ENCODE data around the gene PCNX3.

PCNX3 gene

DNA sequence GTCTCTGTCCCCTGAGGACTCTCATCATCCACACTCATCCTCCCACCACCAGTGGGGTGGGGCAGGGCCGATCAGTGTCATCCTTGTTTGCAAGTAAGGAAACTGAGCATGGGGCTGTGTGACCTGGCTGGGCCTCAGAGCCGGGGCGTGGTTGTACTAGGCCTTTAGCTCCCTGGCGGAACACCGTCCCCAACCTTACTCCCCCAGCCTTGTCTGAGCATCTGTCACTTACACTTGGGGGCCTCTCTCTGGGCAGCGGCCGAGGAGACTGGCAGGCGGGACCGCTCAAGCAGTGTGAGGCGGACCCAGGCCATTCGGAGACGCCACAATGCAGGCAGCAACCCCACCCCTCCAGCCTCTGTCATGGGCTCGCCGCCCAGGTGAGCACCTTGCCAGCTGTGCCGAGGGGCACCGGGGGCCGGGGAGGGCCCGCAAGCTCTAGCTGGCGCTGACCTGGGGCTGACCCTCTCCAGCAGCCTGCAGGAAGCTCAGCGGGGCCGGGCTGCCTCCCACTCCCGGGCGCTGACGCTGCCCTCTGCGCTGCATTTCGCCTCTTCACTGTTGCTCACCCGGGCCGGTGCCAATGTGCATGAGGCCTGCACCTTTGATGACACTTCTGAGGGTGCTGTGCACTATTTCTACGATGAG lies 3.8 kb downstream of the PCNX3 start:
- Histone ChIP-seq H3K4me3 (ENCODE audit: insufficient read depth, low read depth, low read length) (no peak overlapping the region), H3K4me1 (ENCODE audit: control insufficient read depth, insufficient read depth, low read length) (peaks cover 12% of the 10 kb centered on the region), H3K9me3 (ENCODE audit: control insufficient read depth, low read length) (no peaks in the 10 kb centered on the region), H3K27me3 (ENCODE audit: control insufficient read depth, insufficient read depth, low read length, poor library complexity, severe bottlenecking) (no peaks in the 10 kb centered on the region), H3K36me3 (ENCODE audit: control insufficient read depth, insufficient read depth, low read length) (peaks cover 33% of the 10 kb centered on the region), H3K27ac (ENCODE audit: insufficient read depth, low read depth, low read length, poor library complexity, severe bottlenecking) (no peak overlapping the region)
- 95 to 96% methylated on average over 29 of the region's 29 CpGs for WGBS, 2 experiments

GRCh38 chr11:65620666-65621065 lies 5.1 kb downstream of the PCNX3 start:
- Histone ChIP-seq H3K9me3 (ENCODE audit: control insufficient read depth, low read length) (no peaks in the 10 kb centered on the region), H3K4me3 (ENCODE audit: insufficient read depth, low read depth, low read length) (no peak overlapping the region), H3K27ac (ENCODE audit: insufficient read depth, low read depth, low read length, poor library complexity, severe bottlenecking) (no peak overlapping the region), H3K36me3 (ENCODE audit: control insufficient read depth, insufficient read depth, low read length) (peaks cover 33% of the 10 kb centered on the region), H3K4me1 (ENCODE audit: control insufficient read depth, insufficient read depth, low read length) (peaks cover 12% of the 10 kb centered on the region), H3K27me3 (ENCODE audit: control insufficient read depth, insufficient read depth, low read length, poor library complexity, severe bottlenecking) (no peaks in the 10 kb centered on the region)
- WGBS, 2 experiments, result 92 to 94% methylated on average over 19 of the region's 19 CpGs

- H3K27ac ChIP-seq (ENCODE audit: insufficient read depth, low read depth, low read length, poor library complexity, severe bottlenecking), result no peak overlapping the region
- H3K36me3 ChIP-seq (ENCODE audit: control insufficient read depth, insufficient read depth, low read length), result peaks cover 35% of the 10 kb centered on the region
- no peaks in the 10 kb centered on the region for H3K27me3 ChIP-seq (ENCODE audit: control insufficient read depth, insufficient read depth, low read length, poor library complexity, severe bottlenecking)
- peaks cover 10% of the 10 kb centered on the region for H3K4me1 ChIP-seq (ENCODE audit: control insufficient read depth, insufficient read depth, low read length)
- no peak overlapping the region for H3K4me3 ChIP-seq (ENCODE audit: insufficient read depth, low read depth, low read length)
- no peaks in the 10 kb centered on the region for H3K9me3 ChIP-seq (ENCODE audit: control insufficient read depth, low read length)
- WGBS, 2 experiments, result 95 to 96% methylated on average over 14 of the region's 14 CpGs
These were observed 5.9 kb downstream of the PCNX3 start for GRCh38 chr11:65621460-65621859.

- Histone ChIP-seq H3K27me3 (ENCODE audit: control insufficient read depth, insufficient read depth, low read length, poor library complexity, severe bottlenecking) (no peaks in the 10 kb centered on the region), H3K4me3 (ENCODE audit: insufficient read depth, low read depth, low read length) (no peak overlapping the region), H3K27ac (ENCODE audit: insufficient read depth, low read depth, low read length, poor library complexity, severe bottlenecking) (no peak overlapping the region), H3K4me1 (ENCODE audit: control insufficient read depth, insufficient read depth, low read length) (peaks cover 5% of the 10 kb centered on the region), H3K9me3 (ENCODE audit: control insufficient read depth, low read length) (no peaks in the 10 kb centered on the region), H3K36me3 (ENCODE audit: control insufficient read depth, insufficient read depth, low read length) (peaks cover 41% of the 10 kb centered on the region)
- WGBS, 2 experiments, result 95% methylated on average over 16 of the region's 16 CpGs
These were observed 6.4 kb downstream of the PCNX3 start for GRCh38 chr11:65622011-65622410.

GRCh38 chr11:65623177-65623576 lies 7.6 kb downstream of the PCNX3 start:
- Histone ChIP-seq H3K27ac (ENCODE audit: insufficient read depth, low read depth, low read length, poor library complexity, severe bottlenecking) (no peak overlapping the region), H3K4me3 (ENCODE audit: insufficient read depth, low read depth, low read length) (no peak overlapping the region), H3K27me3 (ENCODE audit: control insufficient read depth, insufficient read depth, low read length, poor library complexity, severe bottlenecking) (no peaks in the 10 kb centered on the region), H3K4me1 (ENCODE audit: control insufficient read depth, insufficient read depth, low read length) (no peaks in the 10 kb centered on the region), H3K9me3 (ENCODE audit: control insufficient read depth, low read length) (no peaks in the 10 kb centered on the region), H3K36me3 (ENCODE audit: control insufficient read depth, insufficient read depth, low read length) (peaks cover 40% of the 10 kb centered on the region)
- 96% methylated on average over 14 of the region's 14 CpGs for WGBS, 2 experiments

GRCh38 chr11:65623852-65624616 lies 8.5 kb downstream of the PCNX3 start:
- WGBS, 2 experiments, result 95 to 96% methylated on average over 24 to 25 of the region's 25 CpGs
- Histone ChIP-seq H3K4me3 (ENCODE audit: insufficient read depth, low read depth, low read length) (no peak overlapping the region), H3K27me3 (ENCODE audit: control insufficient read depth, insufficient read depth, low read length, poor library complexity, severe bottlenecking) (no peaks in the 10 kb centered on the region), H3K9me3 (ENCODE audit: control insufficient read depth, low read length) (no peaks in the 10 kb centered on the region), H3K36me3 (ENCODE audit: control insufficient read depth, insufficient read depth, low read length) (peaks cover 31% of the 10 kb centered on the region), H3K4me1 (ENCODE audit: control insufficient read depth, insufficient read depth, low read length) (no peaks in the 10 kb centered on the region), H3K27ac (ENCODE audit: insufficient read depth, low read depth, low read length, poor library complexity, severe bottlenecking) (no peak overlapping the region)

GRCh38 chr11:65624931-65625627 lies 9.5 kb downstream of the PCNX3 start:
- peaks cover 33% of the 10 kb centered on the region for H3K36me3 ChIP-seq (ENCODE audit: control insufficient read depth, insufficient read depth, low read length)
- H3K27me3 ChIP-seq (ENCODE audit: control insufficient read depth, insufficient read depth, low read length, poor library complexity, severe bottlenecking), result no peaks in the 10 kb centered on the region
- H3K27ac ChIP-seq (ENCODE audit: insufficient read depth, low read depth, low read length, poor library complexity, severe bottlenecking), result no peak overlapping the region
- no peaks in the 10 kb centered on the region for H3K9me3 ChIP-seq (ENCODE audit: control insufficient read depth, low read length)
- no peaks in the 10 kb centered on the region for H3K4me1 ChIP-seq (ENCODE audit: control insufficient read depth, insufficient read depth, low read length)
- no peak overlapping the region for H3K4me3 ChIP-seq (ENCODE audit: insufficient read depth, low read depth, low read length)
- WGBS, 2 experiments, result 94 to 95% methylated on average over 30 of the region's 30 CpGs

DNA sequence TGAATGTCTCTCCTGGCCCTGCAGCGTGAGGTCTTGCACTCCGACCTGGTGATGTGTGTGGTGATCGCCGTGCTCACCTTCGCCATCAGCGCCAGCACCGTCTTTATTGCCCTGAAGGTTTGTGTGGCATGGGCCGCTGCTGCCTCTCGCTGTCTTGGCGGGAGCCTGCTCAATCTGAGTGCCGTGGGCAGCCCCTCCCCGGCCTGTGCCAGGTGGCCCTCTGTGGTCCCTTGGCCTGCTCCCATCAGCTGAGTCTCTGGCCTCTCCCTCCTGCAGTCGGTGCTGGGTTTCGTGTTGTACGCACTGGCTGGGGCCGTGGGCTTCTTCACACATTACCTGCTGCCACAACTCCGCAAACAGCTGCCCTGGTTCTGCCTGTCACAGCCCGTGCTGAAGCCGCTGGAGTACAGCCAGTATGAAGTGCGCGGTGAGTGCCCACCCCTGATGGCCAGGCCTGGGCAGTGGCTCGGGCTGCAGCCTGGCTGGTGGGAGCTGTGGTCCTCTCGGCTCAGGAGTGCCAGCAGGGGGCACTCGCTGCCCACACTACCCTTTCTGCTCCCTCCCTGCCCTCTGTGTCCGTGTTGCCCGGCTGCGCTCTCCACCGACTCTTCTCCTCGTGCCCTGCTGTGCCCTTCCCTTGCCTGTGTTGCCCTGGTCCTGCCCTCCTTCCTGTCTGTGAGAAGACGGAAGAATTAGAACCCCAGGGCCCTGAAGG lies 10.2 kb downstream of the PCNX3 start:
- WGBS, 2 experiments, result 81 to 82% methylated on average over 30 of the region's 30 CpGs
- H3K4me1 ChIP-seq (ENCODE audit: control insufficient read depth, insufficient read depth, low read length), result no peaks in the 10 kb centered on the region
- no peaks in the 10 kb centered on the region for H3K9me3 ChIP-seq (ENCODE audit: control insufficient read depth, low read length)
- H3K27ac ChIP-seq (ENCODE audit: insufficient read depth, low read depth, low read length, poor library complexity, severe bottlenecking), result no peak overlapping the region
- H3K36me3 ChIP-seq (ENCODE audit: control insufficient read depth, insufficient read depth, low read length), result peaks cover 33% of the 10 kb centered on the region
- H3K27me3 ChIP-seq (ENCODE audit: control insufficient read depth, insufficient read depth, low read length, poor library complexity, severe bottlenecking), result no peaks in the 10 kb centered on the region
- no peak overlapping the region for H3K4me3 ChIP-seq (ENCODE audit: insufficient read depth, low read depth, low read length)

DNA sequence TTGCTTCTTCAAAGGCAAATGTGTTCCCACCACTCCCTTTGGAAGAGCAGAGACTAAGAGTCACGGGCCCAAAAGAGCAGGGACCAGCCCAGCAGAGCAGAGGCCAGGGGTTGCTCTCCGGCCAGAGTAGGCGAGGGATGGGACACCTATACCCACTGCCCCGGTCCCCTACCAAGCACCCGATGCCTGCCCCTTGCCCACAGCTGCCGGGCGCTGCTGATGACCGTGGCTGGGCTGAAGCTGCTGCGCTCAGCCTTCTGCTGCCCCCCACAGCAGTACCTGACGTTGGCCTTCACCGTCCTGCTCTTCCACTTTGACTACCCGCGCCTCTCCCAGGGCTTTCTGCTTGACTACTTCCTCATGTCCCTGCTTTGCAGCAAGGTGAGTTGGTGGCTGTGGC lies 11.6 kb downstream of the PCNX3 start:
- Histone ChIP-seq H3K27me3 (ENCODE audit: control insufficient read depth, insufficient read depth, low read length, poor library complexity, severe bottlenecking) (no peaks in the 10 kb centered on the region), H3K4me1 (ENCODE audit: control insufficient read depth, insufficient read depth, low read length) (no peaks in the 10 kb centered on the region), H3K36me3 (ENCODE audit: control insufficient read depth, insufficient read depth, low read length) (peaks cover 32% of the 10 kb centered on the region), H3K9me3 (ENCODE audit: control insufficient read depth, low read length) (no peaks in the 10 kb centered on the region), H3K27ac (ENCODE audit: insufficient read depth, low read depth, low read length, poor library complexity, severe bottlenecking) (no peak overlapping the region), H3K4me3 (ENCODE audit: insufficient read depth, low read depth, low read length) (no peak overlapping the region)
- 96% methylated on average over 13 of the region's 13 CpGs for WGBS, 2 experiments

GRCh38 chr11:65629579-65629978 lies 14.0 kb downstream of the PCNX3 start:
- no peak overlapping the region for H3K27ac ChIP-seq (ENCODE audit: insufficient read depth, low read depth, low read length, poor library complexity, severe bottlenecking)
- peaks cover 33% of the 10 kb centered on the region for H3K36me3 ChIP-seq (ENCODE audit: control insufficient read depth, insufficient read depth, low read length)
- H3K27me3 ChIP-seq (ENCODE audit: control insufficient read depth, insufficient read depth, low read length, poor library complexity, severe bottlenecking), result no peaks in the 10 kb centered on the region
- H3K4me1 ChIP-seq (ENCODE audit: control insufficient read depth, insufficient read depth, low read length), result no peaks in the 10 kb centered on the region
- no peaks in the 10 kb centered on the region for H3K9me3 ChIP-seq (ENCODE audit: control insufficient read depth, low read length)
- H3K4me3 ChIP-seq (ENCODE audit: insufficient read depth, low read depth, low read length), result no peak overlapping the region
- 95 to 97% methylated on average over 14 of the region's 14 CpGs for WGBS, 2 experiments

All from ectodermal cell (in vitro differentiated cells).